Measurements from ENCODE around the gene ELFN2. TPM values are rescaled to one million over a fixed set of nuclear protein-coding genes. Genes with fewer than 3 reads are reported as not detected.

Gene ELFN2
- polyA plus RNA-seq, 1 donor from 2014 or later = 4.4 TPM

DNA sequence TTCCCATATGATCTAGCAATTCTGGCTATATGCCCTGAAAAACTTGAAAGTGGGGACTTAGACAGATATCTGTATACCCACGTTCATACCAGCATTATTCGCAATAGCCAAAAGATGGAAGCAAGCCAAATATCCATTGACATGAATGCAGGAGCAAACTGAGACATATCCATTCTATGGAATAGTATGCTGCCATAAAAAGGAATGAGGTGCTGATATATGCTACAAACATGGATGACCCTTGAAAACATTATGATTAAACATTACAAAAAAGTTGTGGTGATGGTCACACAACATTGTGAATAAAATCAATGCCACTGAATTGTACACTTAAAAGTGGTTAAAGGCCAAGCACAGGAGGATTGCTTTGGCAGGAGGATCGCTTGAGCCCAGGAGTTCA lies 33.4 kb upstream of the ELFN2 start:
- Histone ChIP-seq H3K27ac (ENCODE audit: low read length) (no peak overlapping the region), H3F3A (ENCODE audit: insufficient read depth, low read length, poor library complexity, severe bottlenecking) (no peaks in the 10 kb centered on the region), H3K79me2 (replicated peaks; ENCODE audit: insufficient read depth, low read length) (no peaks in the 10 kb centered on the region), H3K9me3 (ENCODE audit: low read length) (no peaks in the 10 kb centered on the region), H3K27me3 (ENCODE audit: insufficient read depth, low read depth, low read length) (no peaks in the 10 kb centered on the region), H3K9ac (ENCODE audit: low read length) (no peak overlapping the region), H3K4me2 (ENCODE audit: low read length) (no peak overlapping the region), H2AFZ (ENCODE audit: low read depth, low read length) (no peak overlapping the region), H3K9me2 (ENCODE audit: insufficient read depth, low read length) (no peaks in the 10 kb centered on the region), H3K4me3 (ENCODE audit: low read length) (no peak overlapping the region), H3K36me3 (ENCODE audit: insufficient read depth, low read length) (no peaks in the 10 kb centered on the region), H4K20me1 (ENCODE audit: insufficient read depth) (no peaks in the 10 kb centered on the region)
- TF ChIP-seq EP300 (conservative IDR thresholded peaks at IDR 0.05; ENCODE audit: poor library complexity, severe bottlenecking) = no peak
- TF ChIP-seq, protein P1, sequence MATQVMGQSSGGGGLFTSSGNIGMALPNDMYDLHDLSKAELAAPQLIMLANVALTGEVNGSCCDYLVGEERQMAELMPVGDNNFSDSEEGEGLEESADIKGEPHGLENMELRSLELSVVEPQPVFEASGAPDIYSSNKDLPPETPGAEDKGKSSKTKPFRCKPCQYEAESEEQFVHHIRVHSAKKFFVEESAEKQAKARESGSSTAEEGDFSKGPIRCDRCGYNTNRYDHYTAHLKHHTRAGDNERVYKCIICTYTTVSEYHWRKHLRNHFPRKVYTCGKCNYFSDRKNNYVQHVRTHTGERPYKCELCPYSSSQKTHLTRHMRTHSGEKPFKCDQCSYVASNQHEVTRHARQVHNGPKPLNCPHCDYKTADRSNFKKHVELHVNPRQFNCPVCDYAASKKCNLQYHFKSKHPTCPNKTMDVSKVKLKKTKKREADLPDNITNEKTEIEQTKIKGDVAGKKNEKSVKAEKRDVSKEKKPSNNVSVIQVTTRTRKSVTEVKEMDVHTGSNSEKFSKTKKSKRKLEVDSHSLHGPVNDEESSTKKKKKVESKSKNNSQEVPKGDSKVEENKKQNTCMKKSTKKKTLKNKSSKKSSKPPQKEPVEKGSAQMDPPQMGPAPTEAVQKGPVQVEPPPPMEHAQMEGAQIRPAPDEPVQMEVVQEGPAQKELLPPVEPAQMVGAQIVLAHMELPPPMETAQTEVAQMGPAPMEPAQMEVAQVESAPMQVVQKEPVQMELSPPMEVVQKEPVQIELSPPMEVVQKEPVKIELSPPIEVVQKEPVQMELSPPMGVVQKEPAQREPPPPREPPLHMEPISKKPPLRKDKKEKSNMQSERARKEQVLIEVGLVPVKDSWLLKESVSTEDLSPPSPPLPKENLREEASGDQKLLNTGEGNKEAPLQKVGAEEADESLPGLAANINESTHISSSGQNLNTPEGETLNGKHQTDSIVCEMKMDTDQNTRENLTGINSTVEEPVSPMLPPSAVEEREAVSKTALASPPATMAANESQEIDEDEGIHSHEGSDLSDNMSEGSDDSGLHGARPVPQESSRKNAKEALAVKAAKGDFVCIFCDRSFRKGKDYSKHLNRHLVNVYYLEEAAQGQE (IDR thresholded peaks at IDR 0.05; ENCODE audit: borderline replicate concordance) = no peak

DNA sequence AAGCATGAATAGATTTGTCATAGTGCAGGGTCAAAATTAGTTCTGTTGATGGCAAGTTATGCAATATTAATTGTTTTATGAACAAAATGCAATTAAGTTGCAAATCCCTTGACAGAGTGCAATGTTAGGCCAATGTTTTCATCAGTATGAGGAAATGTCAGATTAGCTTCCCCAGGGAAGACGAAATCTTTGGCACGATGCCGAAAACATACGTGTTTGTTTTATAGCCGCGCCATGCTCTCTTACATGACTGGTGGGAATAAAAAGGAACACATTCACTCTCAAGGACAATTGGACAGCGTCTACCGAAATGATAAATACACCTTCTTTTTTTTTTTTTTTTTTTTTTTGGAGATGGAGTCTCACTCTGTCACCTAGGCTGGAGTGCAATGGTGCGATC lies 31.9 kb upstream of the ELFN2 start:
- Histone ChIP-seq H4K20me1 (ENCODE audit: insufficient read depth) (no peaks in the 10 kb centered on the region), H3K4me2 (ENCODE audit: low read length) (no peak overlapping the region), H3F3A (ENCODE audit: insufficient read depth, low read length, poor library complexity, severe bottlenecking) (no peaks in the 10 kb centered on the region), H3K9ac (ENCODE audit: low read length) (no peak overlapping the region), H2AFZ (ENCODE audit: low read depth, low read length) (no peak overlapping the region), H3K9me2 (ENCODE audit: insufficient read depth, low read length) (no peaks in the 10 kb centered on the region), H3K36me3 (ENCODE audit: insufficient read depth, low read length) (no peaks in the 10 kb centered on the region), H3K9me3 (ENCODE audit: low read length) (no peaks in the 10 kb centered on the region), H3K27ac (ENCODE audit: low read length) (no peak overlapping the region), H3K4me3 (ENCODE audit: low read length) (no peak overlapping the region), H3K27me3 (ENCODE audit: insufficient read depth, low read depth, low read length) (no peaks in the 10 kb centered on the region), H3K79me2 (replicated peaks; ENCODE audit: insufficient read depth, low read length) (no peaks in the 10 kb centered on the region)
- TF ChIP-seq MXI1 (conservative IDR thresholded peaks at IDR 0.05; ENCODE audit: poor library complexity, severe bottlenecking) = no peak
- TF ChIP-seq RAD21 (conservative IDR thresholded peaks at IDR 0.05) = no peak
- no peak for TF ChIP-seq EZH2 (IDR thresholded peaks at IDR 0.05; ENCODE audit: borderline replicate concordance, insufficient read depth, low read length, poor library complexity, severe bottlenecking)
- TF ChIP-seq, protein P2, sequence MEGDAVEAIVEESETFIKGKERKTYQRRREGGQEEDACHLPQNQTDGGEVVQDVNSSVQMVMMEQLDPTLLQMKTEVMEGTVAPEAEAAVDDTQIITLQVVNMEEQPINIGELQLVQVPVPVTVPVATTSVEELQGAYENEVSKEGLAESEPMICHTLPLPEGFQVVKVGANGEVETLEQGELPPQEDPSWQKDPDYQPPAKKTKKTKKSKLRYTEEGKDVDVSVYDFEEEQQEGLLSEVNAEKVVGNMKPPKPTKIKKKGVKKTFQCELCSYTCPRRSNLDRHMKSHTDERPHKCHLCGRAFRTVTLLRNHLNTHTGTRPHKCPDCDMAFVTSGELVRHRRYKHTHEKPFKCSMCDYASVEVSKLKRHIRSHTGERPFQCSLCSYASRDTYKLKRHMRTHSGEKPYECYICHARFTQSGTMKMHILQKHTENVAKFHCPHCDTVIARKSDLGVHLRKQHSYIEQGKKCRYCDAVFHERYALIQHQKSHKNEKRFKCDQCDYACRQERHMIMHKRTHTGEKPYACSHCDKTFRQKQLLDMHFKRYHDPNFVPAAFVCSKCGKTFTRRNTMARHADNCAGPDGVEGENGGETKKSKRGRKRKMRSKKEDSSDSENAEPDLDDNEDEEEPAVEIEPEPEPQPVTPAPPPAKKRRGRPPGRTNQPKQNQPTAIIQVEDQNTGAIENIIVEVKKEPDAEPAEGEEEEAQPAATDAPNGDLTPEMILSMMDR (IDR thresholded peaks at IDR 0.05; ENCODE audit: poor library complexity, severe bottlenecking) = no peak
- TF ChIP-seq EP300 (conservative IDR thresholded peaks at IDR 0.05; ENCODE audit: poor library complexity, severe bottlenecking) = no peak
- no peak for TF ChIP-seq SMC3 (conservative IDR thresholded peaks at IDR 0.05; ENCODE audit: poor library complexity)
- TF ChIP-seq, protein P1 (IDR thresholded peaks at IDR 0.05; ENCODE audit: borderline replicate concordance) = no peak
- no peak for TF ChIP-seq TAF1 (IDR thresholded peaks at IDR 0.05; ENCODE audit: low read depth)
- no peak for TF ChIP-seq POLR2AphosphoS5 (IDR thresholded peaks at IDR 0.05)

Data from neural cell (in vitro differentiated cells).